GM23338 (cell line): ENCODE results near the gene GSAP. TPM values are rescaled to one million over a fixed set of nuclear protein-coding genes. Genes with fewer than 3 reads are reported as not detected.

Source experiments
- ATAC-seq: fragments of 200-7000 bp; cut with Tn5 transposase; 3 replicates; pipeline ENCODE4 v1.9.1; 2020
- DNase-seq: peaks from one replicate; pipeline ENCODE4 v3.0.0-alpha.2; 2015; ENCODE audit warnings: low spot score
- H2AFZ ChIP-seq: fragments of 200-600 bp; sonication (generic); 2 replicates; pipeline ENCODE4 v1.8.0; 2016; ENCODE audit warnings: antibody characterized with exemption, mild to moderate bottlenecking, moderate library complexity
- H3F3A ChIP-seq: fragments of 200-600 bp; sonication (generic); replicated peaks from 2 replicates; pipeline ENCODE4 v1.8.0; 2017; ENCODE audit warnings: antibody characterized with exemption, mixed run types, low read depth
- H3K27ac ChIP-seq: fragments of 200-600 bp; sonication (generic); 2 replicates; pipeline ENCODE4 v1.6.1; 2016; ENCODE audit warnings: low read depth
- H3K27me3 ChIP-seq: fragments of 200-600 bp; sonication (generic); 2 replicates; pipeline ENCODE4 v1.8.0; 2016; ENCODE audit warnings: mild to moderate bottlenecking, mixed run types, moderate library complexity; ENCODE audit not compliant: insufficient read depth
- H3K36me3 ChIP-seq: fragments of 200-600 bp; sonication (generic); 2 replicates; pipeline ENCODE4 v1.8.0; 2016; ENCODE audit warnings: mild to moderate bottlenecking; ENCODE audit not compliant: insufficient read depth
- H3K4me1 ChIP-seq: fragments of 200-600 bp; sonication (generic); 2 replicates; pipeline ENCODE4 v1.8.0; 2016; ENCODE audit warnings: mild to moderate bottlenecking, moderate library complexity; ENCODE audit not compliant: insufficient read depth
- H3K4me2 ChIP-seq: fragments of 200-600 bp; sonication (generic); 2 replicates; pipeline ENCODE4 v1.7.1; 2017; ENCODE audit warnings: mixed run types
- H3K4me3 ChIP-seq: fragments of 200-600 bp; sonication (generic); 2 replicates; pipeline ENCODE4 v1.6.1; 2016; ENCODE audit warnings: mixed run types
- H3K79me2 ChIP-seq: fragments of 200-600 bp; sonication (generic); replicated peaks from 2 replicates; pipeline ENCODE4 v1.8.0; 2017; ENCODE audit warnings: mild to moderate bottlenecking; ENCODE audit not compliant: insufficient read depth
- H3K9me2 ChIP-seq: fragments of 200-600 bp; sonication (generic); 2 replicates; pipeline ENCODE4 v1.8.0; 2017; ENCODE audit not compliant: insufficient read depth
- H4K20me1 ChIP-seq: fragments of 200-600 bp; sonication (generic); replicated peaks from 2 replicates; pipeline ENCODE4 v1.8.0; 2017; ENCODE audit warnings: mild to moderate bottlenecking; ENCODE audit not compliant: insufficient read depth
- H3K27ac Mint-ChIP-seq: 2 replicates; pipeline ENCODE4 v1.8.0; 2020; ENCODE audit warnings: inconsistent platforms, mild to moderate bottlenecking, moderate library complexity, mixed read lengths
- H3K27me3 Mint-ChIP-seq: 3 replicates; pipeline ENCODE4 v1.8.0; 2022; ENCODE audit warnings: low read depth, mild to moderate bottlenecking, moderate library complexity, mixed read lengths, inconsistent platforms; ENCODE audit not compliant: insufficient read depth, poor library complexity
- H3K36me3 Mint-ChIP-seq: 3 replicates; pipeline ENCODE4 v1.8.0; 2021; ENCODE audit warnings: low read depth, mild to moderate bottlenecking, inconsistent platforms, moderate library complexity, mixed read lengths
- H3K4me1 Mint-ChIP-seq: 3 replicates; pipeline ENCODE4 v1.8.0; 2020; ENCODE audit warnings: mild to moderate bottlenecking, inconsistent platforms, mixed read lengths
- H3K4me3 Mint-ChIP-seq: 3 replicates; pipeline ENCODE4 v1.8.0; 2021; ENCODE audit warnings: moderate library complexity, mild to moderate bottlenecking, inconsistent platforms, mixed read lengths
- H3K9me3 Mint-ChIP-seq: 3 replicates; pipeline ENCODE4 v1.8.0; 2020; ENCODE audit warnings: moderate library complexity, mild to moderate bottlenecking, inconsistent platforms, mixed read lengths
- JUNB ChIP-seq: IDR thresholded peaks from one replicate; pipeline ENCODE4 v1.6.1; 2016; ENCODE audit warnings: antibody characterized with exemption; ENCODE audit not compliant: unreplicated experiment
- POLR2AphosphoS5 ChIP-seq: IDR thresholded peaks from 2 replicates; pipeline ENCODE4 v1.6.1; 2016; ENCODE audit warnings: antibody characterized with exemption, low read depth
- ZNF114 ChIP-seq: fragments of 250-450 bp; sonication (Bioruptor Pico); IDR thresholded peaks from 2 replicates; pipeline ENCODE4 v1.5.0; 2020; ENCODE audit warnings: mild to moderate bottlenecking, moderate library complexity
- ZNF331 ChIP-seq: fragments of 250-450 bp; sonication (Bioruptor Pico); IDR thresholded peaks from 2 replicates; pipeline ENCODE4 v1.5.0; 2020; ENCODE audit warnings: low read depth, mild to moderate bottlenecking, moderate library complexity
- polyA plus RNA-seq: library from polyadenylated mRNA; unstranded; fragments of >200 nt; fragmentation: Nextera tagmentation; extraction: Ambion mirVana; gene quantifications from 2 replicates; pipeline ENCODE4 v1.2.1, GENCODE V29; 2016
- total RNA-seq: library from RNA; depleted of rRNA; stranded (reverse); fragments of >200 nt; shearing (Covaris generic); gene quantifications from 2 replicates; pipeline ENCODE4 v1.2.3, GENCODE V29; 2014
- TF ChIP-seq, protein P1 (sequence below): fragments of 250-450 bp; sonication (Bioruptor Pico); IDR thresholded peaks from 2 replicates; pipeline ENCODE4 v1.5.0; 2020; ENCODE audit warnings: mild to moderate bottlenecking, moderate library complexity
- TF ChIP-seq, protein P2 (sequence below): IDR thresholded peaks from one replicate; pipeline ENCODE4 v1.6.1; 2018; ENCODE audit warnings: antibody characterized with exemption; ENCODE audit not compliant: unreplicated experiment

Gene GSAP
- total and polyA plus RNA-seq, 2 experiments from 2014 or later, result 0.63 to 1.1 TPM

DNA sequence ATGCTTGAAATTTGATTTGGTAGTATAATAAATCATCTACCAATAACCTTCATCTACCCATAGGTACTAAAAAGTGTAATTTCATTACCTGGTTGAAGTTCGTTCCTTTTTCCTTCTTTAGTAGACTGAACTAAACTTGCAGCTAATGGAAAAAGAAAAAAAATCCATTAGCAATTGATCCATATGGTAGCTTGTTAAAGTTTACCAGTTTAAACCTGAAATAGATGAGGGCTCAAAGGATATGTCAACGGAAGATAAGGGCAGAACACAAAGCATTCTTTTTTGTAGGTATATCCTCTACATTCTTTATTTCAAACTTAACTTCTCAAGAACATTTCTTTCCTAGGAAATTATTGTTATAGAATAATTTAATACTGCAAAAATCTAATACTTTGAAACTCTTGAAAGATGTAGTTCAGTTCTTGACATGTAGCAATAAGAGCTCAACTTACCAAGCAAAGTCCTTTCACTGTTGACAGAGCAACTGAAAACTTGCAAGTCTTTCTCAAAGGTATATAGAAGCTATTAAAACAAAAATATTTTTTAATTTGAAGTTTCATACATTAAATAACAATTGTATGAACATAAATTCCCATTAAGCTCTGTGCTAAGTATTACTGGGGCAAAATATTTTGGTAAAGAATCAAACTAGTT lies 19.1 kb downstream of the GSAP start:
- H3K27ac Mint-ChIP-seq, result no peak overlapping the region
- no peak overlapping the region for H3K4me2 ChIP-seq
- H4K20me1 ChIP-seq, result no peaks in the 10 kb centered on the region
- no peaks in the 10 kb centered on the region for H3K79me2 ChIP-seq
- H3K9me2 ChIP-seq, result 0 out of 2 replicates have a peak, but pooled peaks cover 4% of the 10 kb centered on the region
- peaks cover 20% of the 10 kb centered on the region for H3K4me1 ChIP-seq
- H3K27me3 Mint-ChIP-seq, result no peaks in the 10 kb centered on the region
- TF ChIP-seq POLR2AphosphoS5, result no peak
- TF ChIP-seq, protein P1, sequence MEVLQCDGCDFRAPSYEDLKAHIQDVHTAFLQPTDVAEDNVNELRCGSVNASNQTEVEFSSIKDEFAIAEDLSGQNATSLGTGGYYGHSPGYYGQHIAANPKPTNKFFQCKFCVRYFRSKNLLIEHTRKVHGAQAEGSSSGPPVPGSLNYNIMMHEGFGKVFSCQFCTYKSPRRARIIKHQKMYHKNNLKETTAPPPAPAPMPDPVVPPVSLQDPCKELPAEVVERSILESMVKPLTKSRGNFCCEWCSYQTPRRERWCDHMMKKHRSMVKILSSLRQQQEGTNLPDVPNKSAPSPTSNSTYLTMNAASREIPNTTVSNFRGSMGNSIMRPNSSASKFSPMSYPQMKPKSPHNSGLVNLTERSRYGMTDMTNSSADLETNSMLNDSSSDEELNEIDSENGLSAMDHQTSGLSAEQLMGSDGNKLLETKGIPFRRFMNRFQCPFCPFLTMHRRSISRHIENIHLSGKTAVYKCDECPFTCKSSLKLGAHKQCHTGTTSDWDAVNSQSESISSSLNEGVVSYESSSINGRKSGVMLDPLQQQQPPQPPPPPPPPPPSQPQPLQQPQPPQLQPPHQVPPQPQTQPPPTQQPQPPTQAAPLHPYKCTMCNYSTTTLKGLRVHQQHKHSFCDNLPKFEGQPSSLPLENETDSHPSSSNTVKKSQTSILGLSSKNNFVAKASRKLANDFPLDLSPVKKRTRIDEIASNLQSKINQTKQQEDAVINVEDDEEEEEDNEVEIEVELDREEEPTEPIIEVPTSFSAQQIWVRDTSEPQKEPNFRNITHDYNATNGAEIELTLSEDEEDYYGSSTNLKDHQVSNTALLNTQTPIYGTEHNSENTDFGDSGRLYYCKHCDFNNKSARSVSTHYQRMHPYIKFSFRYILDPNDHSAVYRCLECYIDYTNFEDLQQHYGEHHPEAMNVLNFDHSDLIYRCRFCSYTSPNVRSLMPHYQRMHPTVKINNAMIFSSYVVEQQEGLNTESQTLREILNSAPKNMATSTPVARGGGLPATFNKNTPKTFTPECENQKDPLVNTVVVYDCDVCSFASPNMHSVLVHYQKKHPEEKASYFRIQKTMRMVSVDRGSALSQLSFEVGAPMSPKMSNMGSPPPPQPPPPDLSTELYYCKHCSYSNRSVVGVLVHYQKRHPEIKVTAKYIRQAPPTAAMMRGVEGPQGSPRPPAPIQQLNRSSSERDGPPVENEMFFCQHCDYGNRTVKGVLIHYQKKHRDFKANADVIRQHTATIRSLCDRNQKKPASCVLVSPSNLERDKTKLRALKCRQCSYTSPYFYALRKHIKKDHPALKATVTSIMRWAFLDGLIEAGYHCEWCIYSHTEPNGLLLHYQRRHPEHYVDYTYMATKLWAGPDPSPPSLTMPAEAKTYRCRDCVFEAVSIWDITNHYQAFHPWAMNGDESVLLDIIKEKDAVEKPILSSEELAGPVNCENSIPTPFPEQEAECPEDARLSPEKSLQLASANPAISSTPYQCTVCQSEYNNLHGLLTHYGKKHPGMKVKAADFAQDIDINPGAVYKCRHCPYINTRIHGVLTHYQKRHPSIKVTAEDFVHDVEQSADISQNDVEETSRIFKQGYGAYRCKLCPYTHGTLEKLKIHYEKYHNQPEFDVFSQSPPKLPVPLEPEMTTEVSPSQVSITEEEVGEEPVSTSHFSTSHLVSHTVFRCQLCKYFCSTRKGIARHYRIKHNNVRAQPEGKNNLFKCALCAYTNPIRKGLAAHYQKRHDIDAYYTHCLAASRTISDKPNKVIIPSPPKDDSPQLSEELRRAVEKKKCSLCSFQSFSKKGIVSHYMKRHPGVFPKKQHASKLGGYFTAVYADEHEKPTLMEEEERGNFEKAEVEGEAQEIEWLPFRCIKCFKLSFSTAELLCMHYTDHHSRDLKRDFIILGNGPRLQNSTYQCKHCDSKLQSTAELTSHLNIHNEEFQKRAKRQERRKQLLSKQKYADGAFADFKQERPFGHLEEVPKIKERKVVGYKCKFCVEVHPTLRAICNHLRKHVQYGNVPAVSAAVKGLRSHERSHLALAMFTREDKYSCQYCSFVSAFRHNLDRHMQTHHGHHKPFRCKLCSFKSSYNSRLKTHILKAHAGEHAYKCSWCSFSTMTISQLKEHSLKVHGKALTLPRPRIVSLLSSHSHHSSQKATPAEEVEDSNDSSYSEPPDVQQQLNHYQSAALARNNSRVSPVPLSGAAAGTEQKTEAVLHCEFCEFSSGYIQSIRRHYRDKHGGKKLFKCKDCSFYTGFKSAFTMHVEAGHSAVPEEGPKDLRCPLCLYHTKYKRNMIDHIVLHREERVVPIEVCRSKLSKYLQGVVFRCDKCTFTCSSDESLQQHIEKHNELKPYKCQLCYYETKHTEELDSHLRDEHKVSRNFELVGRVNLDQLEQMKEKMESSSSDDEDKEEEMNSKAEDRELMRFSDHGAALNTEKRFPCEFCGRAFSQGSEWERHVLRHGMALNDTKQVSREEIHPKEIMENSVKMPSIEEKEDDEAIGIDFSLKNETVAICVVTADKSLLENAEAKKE, result no peak
- TF ChIP-seq ZNF331 (CRISPR knock-in tag), result no peak
- no peak for TF ChIP-seq JUNB
- TF ChIP-seq ZNF114 (CRISPR knock-in tag), result no peak
- TF ChIP-seq, protein P2, sequence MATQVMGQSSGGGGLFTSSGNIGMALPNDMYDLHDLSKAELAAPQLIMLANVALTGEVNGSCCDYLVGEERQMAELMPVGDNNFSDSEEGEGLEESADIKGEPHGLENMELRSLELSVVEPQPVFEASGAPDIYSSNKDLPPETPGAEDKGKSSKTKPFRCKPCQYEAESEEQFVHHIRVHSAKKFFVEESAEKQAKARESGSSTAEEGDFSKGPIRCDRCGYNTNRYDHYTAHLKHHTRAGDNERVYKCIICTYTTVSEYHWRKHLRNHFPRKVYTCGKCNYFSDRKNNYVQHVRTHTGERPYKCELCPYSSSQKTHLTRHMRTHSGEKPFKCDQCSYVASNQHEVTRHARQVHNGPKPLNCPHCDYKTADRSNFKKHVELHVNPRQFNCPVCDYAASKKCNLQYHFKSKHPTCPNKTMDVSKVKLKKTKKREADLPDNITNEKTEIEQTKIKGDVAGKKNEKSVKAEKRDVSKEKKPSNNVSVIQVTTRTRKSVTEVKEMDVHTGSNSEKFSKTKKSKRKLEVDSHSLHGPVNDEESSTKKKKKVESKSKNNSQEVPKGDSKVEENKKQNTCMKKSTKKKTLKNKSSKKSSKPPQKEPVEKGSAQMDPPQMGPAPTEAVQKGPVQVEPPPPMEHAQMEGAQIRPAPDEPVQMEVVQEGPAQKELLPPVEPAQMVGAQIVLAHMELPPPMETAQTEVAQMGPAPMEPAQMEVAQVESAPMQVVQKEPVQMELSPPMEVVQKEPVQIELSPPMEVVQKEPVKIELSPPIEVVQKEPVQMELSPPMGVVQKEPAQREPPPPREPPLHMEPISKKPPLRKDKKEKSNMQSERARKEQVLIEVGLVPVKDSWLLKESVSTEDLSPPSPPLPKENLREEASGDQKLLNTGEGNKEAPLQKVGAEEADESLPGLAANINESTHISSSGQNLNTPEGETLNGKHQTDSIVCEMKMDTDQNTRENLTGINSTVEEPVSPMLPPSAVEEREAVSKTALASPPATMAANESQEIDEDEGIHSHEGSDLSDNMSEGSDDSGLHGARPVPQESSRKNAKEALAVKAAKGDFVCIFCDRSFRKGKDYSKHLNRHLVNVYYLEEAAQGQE, result no peak
- H3K4me3 ChIP-seq, result no peak overlapping the region
- peaks cover 3% of the 10 kb centered on the region; the same call in 1 of the 3 replicates for H3K36me3 Mint-ChIP-seq
- H3K27me3 ChIP-seq, result no peaks in the 10 kb centered on the region
- no peak for ATAC-seq
- H3F3A ChIP-seq, result no peaks in the 10 kb centered on the region
- H3K4me1 Mint-ChIP-seq, result peaks cover 23% of the 10 kb centered on the region
- no peak overlapping the region for H3K27ac ChIP-seq
- no peak for DNase-seq
- H3K36me3 ChIP-seq, result no peaks in the 10 kb centered on the region
- H3K9me3 Mint-ChIP-seq, result no peaks in the 10 kb centered on the region; the same call in 2 of the 3 replicates
- H3K4me3 Mint-ChIP-seq, result no peak overlapping the region
- H2AFZ ChIP-seq, result no peak overlapping the region
